Stimulated activated naive B cell treated with anti-CD40 and anti-IgM and Interleukin-4, amounts not matched to agents 10 μg/mL and 1 μg/mL and 100 μg/mL, for 72 hours (primary cell): ENCODE results near the gene GALP.
"Not testable (repeated sequence)": the region's sequence is repeated elsewhere in the genome, so short reads cannot be mapped to it uniquely, and the experiment has no call there.

Experiments
- ATAC-seq, 2 donors: fragments of 150-1000 bp; cut with Tn5 transposase; replicated peaks; 2 replicates each; pipeline ENCODE4 v1.10.0; 2021; ENCODE audit warnings: moderate library complexity in 1 of 2
- DNase-seq: peaks from one replicate; pipeline ENCODE4 v3.0.0; 2021
- H3K27ac Mint-ChIP-seq: one replicate; pipeline ENCODE4 v1.8.0; 2022; ENCODE audit warnings: mild to moderate bottlenecking, mixed read lengths
- H3K27me3 Mint-ChIP-seq, 2 donors: one replicate each; pipeline ENCODE4 v1.8.0; 2022; ENCODE audit warnings: mixed read lengths in 2 of 2
- H3K36me3 Mint-ChIP-seq, 2 donors: one replicate each; pipeline ENCODE4 v1.8.0; 2022; ENCODE audit warnings: mixed read lengths in 2 of 2, mild to moderate bottlenecking in 1 of 2
- H3K4me1 Mint-ChIP-seq, 2 donors: one replicate each; pipeline ENCODE4 v1.8.0; 2022; ENCODE audit warnings: mixed read lengths in 2 of 2, mild to moderate bottlenecking in 1 of 2
- H3K4me3 Mint-ChIP-seq, 2 donors: one replicate each; pipeline ENCODE4 v1.8.0; 2022; ENCODE audit warnings: mild to moderate bottlenecking in 2 of 2, mixed read lengths in 2 of 2, moderate library complexity in 1 of 2
- H3K9me3 Mint-ChIP-seq, 2 donors: one replicate each; pipeline ENCODE4 v1.8.0; 2022; ENCODE audit warnings: mixed read lengths in 2 of 2, mild to moderate bottlenecking in 1 of 2

The GALP gene

GRCh38 chr19:56156768-56157167 is 19.0 kb upstream of the GALP start:
- H3K36me3 Mint-ChIP-seq = peaks cover 24 to 70% of the 10 kb centered on the region in 2 donors
- no peaks in the 10 kb centered on the region for H3K27me3 Mint-ChIP-seq
- peaks cover 9 to 10% of the 10 kb centered on the region in 2 donors for H3K4me1 Mint-ChIP-seq
- H3K9me3 Mint-ChIP-seq = peaks cover 6% of the 10 kb centered on the region in 2 donors
- ATAC-seq (no peak), DNase-seq (no peak)
- H3K27ac Mint-ChIP-seq = no peak overlapping the region
- H3K4me3 Mint-ChIP-seq = no peak overlapping the region

GRCh38 chr19:56158170-56158757 is 17.5 kb upstream of the GALP start:
- Mint-ChIP-seq H3K36me3 (peaks cover 25 to 79% of the 10 kb centered on the region in 2 donors), H3K27me3 (no peaks in the 10 kb centered on the region), H3K9me3 (peaks cover 6% of the 10 kb centered on the region in 2 donors), H3K4me1 (peaks cover 12 to 18% of the 10 kb centered on the region in 2 donors), H3K4me3 (no peak overlapping the region), H3K27ac (no peak overlapping the region)
- ATAC-seq = no peak
- DNase-seq = no peak

DNA sequence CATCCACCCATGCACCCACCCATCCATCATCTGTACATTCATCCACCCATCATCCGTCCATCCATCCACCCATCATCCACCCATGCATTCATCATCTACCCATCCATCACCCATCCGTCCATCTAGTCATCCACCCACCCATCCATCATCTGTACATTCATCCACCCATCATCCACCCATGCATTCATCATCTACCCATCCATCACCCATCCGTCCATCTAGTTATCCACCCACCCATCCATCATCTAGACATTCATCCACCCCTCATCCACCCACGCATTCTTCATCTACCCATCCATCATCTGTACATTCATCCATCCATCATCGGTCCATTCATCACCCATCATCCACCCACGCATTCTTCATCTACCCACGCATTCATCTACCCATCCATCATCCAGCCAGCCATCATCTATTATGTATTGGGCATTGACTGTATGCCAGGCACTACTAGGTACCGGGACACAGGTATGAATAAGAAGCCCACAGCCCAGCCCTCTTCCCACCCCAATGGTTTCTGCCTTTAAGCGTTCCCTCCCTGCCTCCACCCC is 16.7 kb upstream of the GALP start:
- Mint-ChIP-seq H3K36me3 (peaks cover 22 to 73% of the 10 kb centered on the region in 2 donors), H3K27ac (no peak overlapping the region), H3K4me1 (peaks cover 9 to 17% of the 10 kb centered on the region in 2 donors), H3K9me3 (peaks cover 6% of the 10 kb centered on the region in 2 donors), H3K4me3 (no peak overlapping the region), H3K27me3 (peaks cover 0 to 2% of the 10 kb centered on the region in 2 donors)
- ATAC-seq = no peak
- no peak for DNase-seq

DNA sequence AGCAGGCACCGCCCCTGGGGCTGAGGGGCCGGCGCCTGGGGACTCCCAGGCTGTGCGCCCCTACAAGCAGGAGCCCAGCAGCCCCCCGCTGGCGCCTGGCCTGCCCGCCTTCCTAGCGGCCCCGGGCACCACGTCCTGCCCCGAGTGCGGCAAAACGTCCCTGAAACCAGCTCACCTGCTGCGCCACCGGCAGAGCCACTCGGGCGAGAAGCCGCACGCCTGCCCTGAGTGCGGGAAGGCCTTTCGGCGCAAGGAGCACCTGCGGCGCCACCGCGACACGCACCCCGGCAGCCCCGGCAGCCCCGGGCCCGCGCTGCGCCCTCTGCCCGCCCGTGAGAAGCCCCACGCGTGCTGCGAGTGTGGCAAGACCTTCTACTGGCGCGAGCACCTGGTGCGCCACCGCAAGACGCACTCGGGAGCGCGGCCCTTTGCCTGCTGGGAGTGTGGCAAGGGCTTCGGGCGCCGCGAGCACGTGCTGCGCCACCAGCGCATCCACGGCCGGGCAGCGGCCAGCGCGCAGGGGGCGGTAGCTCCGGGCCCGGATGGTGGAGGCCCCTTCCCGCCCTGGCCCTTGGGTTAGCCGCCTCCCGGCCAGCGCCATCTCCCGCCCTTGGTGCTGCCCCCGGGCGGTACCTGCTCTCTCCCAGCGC is 16.1 kb upstream of the GALP start:
- ATAC-seq (no peak), DNase-seq (no peak)
- peaks cover under 1 to 8% of the 10 kb centered on the region in 2 donors for H3K27me3 Mint-ChIP-seq

DNA sequence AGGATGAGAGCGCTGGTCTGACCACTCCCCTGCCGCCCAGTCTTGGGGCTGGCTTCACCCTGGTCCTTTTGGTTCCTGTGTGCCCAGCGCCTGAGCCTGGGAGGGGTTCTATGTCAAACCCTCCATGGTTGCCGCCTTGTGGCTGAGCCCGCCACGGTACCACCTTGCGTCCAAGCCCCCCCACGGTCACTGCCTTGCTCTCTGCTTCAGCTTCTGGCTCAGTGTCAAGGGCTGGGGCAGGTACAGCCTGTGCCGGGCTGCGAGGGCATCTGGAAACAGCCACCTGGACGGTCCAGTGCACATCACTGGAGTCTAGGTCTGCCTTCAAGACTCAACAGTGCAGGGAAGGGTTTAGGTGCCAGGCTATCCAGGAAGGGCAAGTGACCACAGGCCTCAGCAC is 14.3 kb upstream of the GALP start:
- Mint-ChIP-seq H3K27me3 (peaks cover 4 to 16% of the 10 kb centered on the region in 2 donors), H3K27ac (no peak overlapping the region), H3K4me3 (no peak overlapping the region), H3K36me3 (peaks cover 24 to 53% of the 10 kb centered on the region in 2 donors), H3K4me1 (peaks cover 9 to 15% of the 10 kb centered on the region in 2 donors), H3K9me3 (peaks cover 6% of the 10 kb centered on the region in 2 donors)
- no peak for DNase-seq
- ATAC-seq = no peak

More for the DNA sequence above, 16.1 kb upstream of the GALP start:
- Mint-ChIP-seq H3K4me3 (no peak overlapping the region), H3K27ac (no peak overlapping the region), H3K36me3 (peaks cover 22 to 70% of the 10 kb centered on the region in 2 donors), H3K9me3 (peaks cover 6% of the 10 kb centered on the region in 2 donors), H3K4me1 (peaks cover 9 to 19% of the 10 kb centered on the region in 2 donors)

GRCh38 chr19:56162258-56162657 is 13.6 kb upstream of the GALP start:
- peaks cover 24 to 49% of the 10 kb centered on the region in 2 donors for H3K36me3 Mint-ChIP-seq
- H3K4me3 Mint-ChIP-seq = no peak overlapping the region
- H3K4me1 Mint-ChIP-seq = peaks cover 9 to 15% of the 10 kb centered on the region in 2 donors
- ATAC-seq = peak; percentile 76 to 82
- H3K9me3 Mint-ChIP-seq = peaks cover 6% of the 10 kb centered on the region in 2 donors
- H3K27ac Mint-ChIP-seq = peak overlapping the region; percentile 42
- peaks cover 4 to 16% of the 10 kb centered on the region in 2 donors for H3K27me3 Mint-ChIP-seq
- DNase-seq = no peak

- Mint-ChIP-seq H3K36me3 (peaks cover 20 to 41% of the 10 kb centered on the region in 2 donors), H3K9me3 (peaks cover 6% of the 10 kb centered on the region in 2 donors), H3K4me3 (no peak overlapping the region), H3K4me1 (peaks cover 9 to 15% of the 10 kb centered on the region in 2 donors), H3K27ac (no peak overlapping the region), H3K27me3 (peaks cover 4 to 16% of the 10 kb centered on the region in 2 donors)
- ATAC-seq (no peak), DNase-seq (no peak)
These were observed 12.7 kb upstream of the GALP start for GRCh38 chr19:56163097-56163496.

DNA sequence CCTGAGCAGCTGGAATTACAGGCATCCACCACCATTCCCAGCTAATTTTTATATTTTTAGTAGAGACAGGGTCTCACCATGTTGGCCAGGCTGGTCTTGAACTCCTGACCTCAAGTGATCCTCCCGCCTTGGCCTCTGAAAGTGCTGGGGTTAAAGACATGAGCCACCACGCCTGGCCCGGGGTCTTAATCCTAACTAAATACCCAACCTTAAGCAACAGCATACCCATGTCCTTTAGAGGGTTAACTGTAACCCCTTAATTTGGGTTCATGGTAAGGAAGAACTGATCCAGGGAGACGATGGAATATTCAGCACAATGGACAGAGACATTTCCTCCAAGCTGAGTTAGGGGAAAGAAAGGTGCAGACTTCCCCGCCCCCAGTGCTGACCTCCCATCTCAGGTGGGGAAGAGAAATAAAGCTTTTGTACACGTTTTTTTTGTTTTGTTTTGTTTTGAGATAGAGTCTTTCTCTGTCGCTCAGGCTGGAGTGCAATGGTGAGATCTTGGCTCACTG is 8.7 kb upstream of the GALP start:
- DNase-seq (no peak), ATAC-seq (no peak)
- Mint-ChIP-seq H3K27ac (no peak overlapping the region), H3K27me3 (peaks cover 13 to 21% of the 10 kb centered on the region in 2 donors), H3K4me3 (no peak overlapping the region), H3K4me1 (peaks cover 5 to 15% of the 10 kb centered on the region in 2 donors), H3K36me3 (peaks cover 3 to 7% of the 10 kb centered on the region in 2 donors), H3K9me3 (no peaks in the 10 kb centered on the region)

- Mint-ChIP-seq H3K36me3 (no peaks in the 10 kb centered on the region), H3K27me3 (peaks cover 15 to 29% of the 10 kb centered on the region in 2 donors), H3K4me1 (peaks cover 0 to 2% of the 10 kb centered on the region in 2 donors), H3K9me3 (no peaks in the 10 kb centered on the region), H3K27ac (no peak overlapping the region), H3K4me3 (no peak overlapping the region)
- DNase-seq = no peak
- ATAC-seq = no peak
These were observed 5.5 kb upstream of the GALP start for GRCh38 chr19:56170261-56170660.

DNA sequence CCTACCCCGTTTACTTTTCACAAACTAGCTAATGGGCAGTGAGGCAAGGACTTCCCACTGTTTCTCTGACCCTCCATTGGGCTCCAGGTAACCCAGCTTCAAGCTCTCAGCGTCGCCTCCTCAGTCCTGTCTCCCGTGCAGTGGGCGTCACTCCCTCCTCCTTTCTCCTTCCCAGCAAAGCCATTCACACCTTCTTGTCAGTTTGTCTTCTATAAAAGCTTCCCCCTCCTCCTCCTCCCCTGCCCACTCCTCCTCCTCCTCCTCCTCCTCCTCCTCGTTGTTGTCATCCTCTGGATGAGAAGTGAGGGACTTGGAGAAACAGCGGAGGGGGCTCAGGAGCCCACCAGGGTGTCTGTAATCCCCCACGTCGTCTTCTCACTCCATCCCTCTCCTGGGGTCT is 1.7 kb upstream of the GALP start:
- no peaks in the 10 kb centered on the region for H3K9me3 Mint-ChIP-seq
- H3K27me3 Mint-ChIP-seq = peaks cover 19 to 38% of the 10 kb centered on the region in 2 donors
- no peak overlapping the region for H3K4me3 Mint-ChIP-seq
- no peak overlapping the region for H3K27ac Mint-ChIP-seq
- H3K36me3 Mint-ChIP-seq = no peaks in the 10 kb centered on the region
- ATAC-seq (no peak), DNase-seq (no peak)
- H3K4me1 Mint-ChIP-seq = peaks cover 0 to 2% of the 10 kb centered on the region in 2 donors

GRCh38 chr19:56174550-56174949 is 1.3 kb upstream of the GALP start:
- H3K36me3 Mint-ChIP-seq = no peaks in the 10 kb centered on the region
- H3K9me3 Mint-ChIP-seq = no peaks in the 10 kb centered on the region
- no peak overlapping the region for H3K27ac Mint-ChIP-seq
- no peak overlapping the region for H3K4me3 Mint-ChIP-seq
- DNase-seq = no peak
- ATAC-seq = no peak
- H3K4me1 Mint-ChIP-seq = peaks cover 0 to 2% of the 10 kb centered on the region in 2 donors
- peaks cover 19 to 38% of the 10 kb centered on the region in 2 donors for H3K27me3 Mint-ChIP-seq

DNA sequence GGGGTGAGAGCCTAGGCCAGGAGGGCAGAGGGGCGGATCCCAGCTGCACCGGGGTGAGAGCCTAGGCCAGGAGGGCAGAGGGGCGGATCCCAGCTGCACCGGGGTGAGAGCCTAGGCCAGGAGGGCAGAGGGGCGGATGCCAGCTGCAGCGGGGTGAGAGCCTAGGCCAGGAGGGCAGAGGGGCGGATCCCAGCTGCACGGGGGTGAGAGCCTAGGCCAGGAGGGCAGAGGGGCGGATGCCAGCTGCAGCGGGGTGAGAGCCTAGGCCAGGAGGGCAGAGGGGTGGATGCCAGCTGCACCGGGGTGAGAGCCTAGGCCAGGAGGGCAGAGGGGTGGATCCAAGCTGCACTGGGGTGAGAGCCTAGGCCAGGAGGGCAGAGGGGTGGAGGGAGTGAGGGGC is 502 bp downstream of the GALP start:
- H3K27me3 Mint-ChIP-seq = peaks cover 15 to 38% of the 10 kb centered on the region in 2 donors
- not testable (repeated sequence) for H3K4me3 Mint-ChIP-seq, H3K27ac Mint-ChIP-seq, H3K36me3 Mint-ChIP-seq, H3K9me3 Mint-ChIP-seq, DNase-seq, H3K4me1 Mint-ChIP-seq, ATAC-seq

DNA sequence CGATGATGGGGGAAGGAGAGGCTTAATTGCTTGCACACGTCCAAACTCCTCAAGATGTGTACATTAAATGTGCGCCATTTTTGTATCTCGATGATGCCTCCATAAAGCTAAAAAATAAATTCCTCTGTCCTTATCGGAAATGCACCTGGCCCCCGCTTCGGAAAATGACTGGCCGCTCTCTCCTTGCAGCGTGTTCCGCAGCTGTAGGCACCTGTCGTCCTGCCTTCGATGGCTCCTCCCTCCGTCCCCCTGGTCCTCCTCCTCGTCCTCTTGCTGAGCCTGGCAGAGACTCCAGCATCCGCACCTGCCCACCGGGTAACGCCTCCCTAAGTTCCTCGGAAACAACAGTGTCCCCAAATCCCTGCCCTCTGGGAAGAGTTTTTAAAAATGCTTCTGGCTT is 1.1 kb downstream of the GALP start:
- Mint-ChIP-seq H3K27ac (no peak overlapping the region), H3K27me3 (peaks cover 13 to 35% of the 10 kb centered on the region in 2 donors), H3K4me1 (peaks cover 0 to under 1% of the 10 kb centered on the region in 2 donors), H3K9me3 (no peaks in the 10 kb centered on the region), H3K4me3 (no peak overlapping the region), H3K36me3 (no peaks in the 10 kb centered on the region)
- DNase-seq (no peak), ATAC-seq (no peak)

DNA sequence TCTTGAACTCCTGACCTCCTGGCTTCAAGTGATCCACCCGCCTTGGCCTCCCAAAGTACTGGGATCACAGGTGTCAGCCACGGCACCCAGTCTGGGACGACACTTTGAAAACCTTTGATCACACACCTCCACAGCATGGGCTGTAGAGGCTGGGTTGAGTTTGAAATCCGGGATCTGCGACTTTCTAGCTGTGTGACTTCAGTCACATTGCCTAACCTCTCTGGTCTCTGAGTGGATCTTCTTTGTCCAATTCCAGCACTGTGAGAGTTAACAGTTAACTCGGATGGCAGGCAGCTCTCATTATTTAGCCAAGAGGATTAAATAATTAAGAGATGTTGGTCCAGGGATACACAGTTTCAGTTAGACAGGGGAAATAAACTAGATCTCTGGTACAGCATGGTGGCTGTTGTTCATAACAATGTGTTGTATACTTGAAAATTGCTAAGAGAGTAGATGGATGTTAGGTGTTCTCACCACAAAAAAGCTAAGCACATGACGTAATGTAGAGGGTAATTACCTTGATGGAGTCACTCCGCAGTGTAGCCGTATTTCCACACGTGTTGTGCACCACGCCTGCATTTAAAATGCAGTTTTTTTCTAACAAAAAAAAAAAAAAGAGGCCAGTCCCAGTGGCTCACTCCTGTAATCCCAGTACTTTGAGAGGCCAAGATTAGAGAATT is 1.9 kb downstream of the GALP start:
- Mint-ChIP-seq H3K27ac (no peak overlapping the region), H3K36me3 (no peaks in the 10 kb centered on the region), H3K4me1 (no peaks in the 10 kb centered on the region), H3K4me3 (no peak overlapping the region), H3K27me3 (peaks cover 15 to 32% of the 10 kb centered on the region in 2 donors), H3K9me3 (no peaks in the 10 kb centered on the region)
- no peak for DNase-seq
- no peak for ATAC-seq
